Neural progenitor cell (in vitro differentiated cells): ENCODE results near the gene GABRG3.
A peak's percentile ranks its signal among the peaks of the same experiment; 100 is the strongest.

Experiments
- CTCF ChIP-seq: fragments of 200-600 bp; sonication (generic); IDR thresholded peaks from 2 replicates; pipeline ENCODE4 v1.5.1; 2017; ENCODE audit warnings: antibody characterized with exemption, mild to moderate bottlenecking
- EZH2 ChIP-seq: fragments of 200-600 bp; sonication (generic); IDR thresholded peaks from 2 replicates; pipeline ENCODE4 v1.6.1; 2017; ENCODE audit warnings: antibody characterized with exemption, mild to moderate bottlenecking, moderate library complexity

- TF ChIP-seq CTCF, result peak; percentile 46
- TF ChIP-seq EZH2, result no peak
These were observed 556.6 kb downstream of the GABRG3 start for GRCh38 chr15:27527490-27528067.
